ENCODE results near the gene GPATCH4.

DNA sequence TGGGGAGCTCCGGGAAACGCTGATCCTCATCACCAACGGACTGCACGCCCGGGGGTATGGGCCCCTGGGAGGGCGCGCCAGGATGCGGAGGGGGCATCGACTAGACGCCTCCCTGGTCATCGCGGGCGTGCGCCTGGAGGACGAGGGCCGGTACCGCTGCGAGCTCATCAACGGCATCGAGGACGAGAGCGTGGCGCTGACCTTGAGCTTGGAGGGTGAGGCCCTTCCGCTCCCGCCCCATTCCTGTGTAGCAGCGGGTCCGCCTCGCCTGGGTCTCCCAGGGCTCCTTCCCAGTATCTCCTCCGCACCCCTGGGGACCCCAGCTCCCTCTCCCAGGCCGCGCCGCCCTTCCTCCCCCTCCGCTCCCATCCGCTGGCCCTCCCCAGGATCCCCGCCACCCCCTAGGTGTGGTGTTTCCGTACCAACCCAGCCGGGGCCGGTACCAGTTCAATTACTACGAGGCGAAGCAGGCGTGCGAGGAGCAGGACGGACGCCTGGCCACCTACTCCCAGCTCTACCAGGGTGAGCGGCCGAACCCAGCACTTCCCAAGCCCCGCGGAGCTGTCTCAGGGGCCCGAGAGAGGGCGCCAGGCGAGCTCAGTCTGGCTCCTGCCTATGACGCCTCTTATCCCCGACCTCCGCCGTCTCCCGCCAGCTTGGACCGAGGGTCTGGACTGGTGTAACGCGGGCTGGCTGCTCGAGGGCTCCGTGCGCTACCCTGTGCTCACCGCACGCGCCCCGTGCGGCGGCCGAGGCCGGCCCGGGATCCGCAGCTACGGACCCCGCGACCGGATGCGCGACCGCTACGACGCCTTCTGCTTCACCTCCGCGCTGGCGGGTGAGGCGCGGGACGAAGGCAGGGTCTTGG is 22.9 kb upstream of the GPATCH4 start:
- TF ChIP-seq, protein P1, sequence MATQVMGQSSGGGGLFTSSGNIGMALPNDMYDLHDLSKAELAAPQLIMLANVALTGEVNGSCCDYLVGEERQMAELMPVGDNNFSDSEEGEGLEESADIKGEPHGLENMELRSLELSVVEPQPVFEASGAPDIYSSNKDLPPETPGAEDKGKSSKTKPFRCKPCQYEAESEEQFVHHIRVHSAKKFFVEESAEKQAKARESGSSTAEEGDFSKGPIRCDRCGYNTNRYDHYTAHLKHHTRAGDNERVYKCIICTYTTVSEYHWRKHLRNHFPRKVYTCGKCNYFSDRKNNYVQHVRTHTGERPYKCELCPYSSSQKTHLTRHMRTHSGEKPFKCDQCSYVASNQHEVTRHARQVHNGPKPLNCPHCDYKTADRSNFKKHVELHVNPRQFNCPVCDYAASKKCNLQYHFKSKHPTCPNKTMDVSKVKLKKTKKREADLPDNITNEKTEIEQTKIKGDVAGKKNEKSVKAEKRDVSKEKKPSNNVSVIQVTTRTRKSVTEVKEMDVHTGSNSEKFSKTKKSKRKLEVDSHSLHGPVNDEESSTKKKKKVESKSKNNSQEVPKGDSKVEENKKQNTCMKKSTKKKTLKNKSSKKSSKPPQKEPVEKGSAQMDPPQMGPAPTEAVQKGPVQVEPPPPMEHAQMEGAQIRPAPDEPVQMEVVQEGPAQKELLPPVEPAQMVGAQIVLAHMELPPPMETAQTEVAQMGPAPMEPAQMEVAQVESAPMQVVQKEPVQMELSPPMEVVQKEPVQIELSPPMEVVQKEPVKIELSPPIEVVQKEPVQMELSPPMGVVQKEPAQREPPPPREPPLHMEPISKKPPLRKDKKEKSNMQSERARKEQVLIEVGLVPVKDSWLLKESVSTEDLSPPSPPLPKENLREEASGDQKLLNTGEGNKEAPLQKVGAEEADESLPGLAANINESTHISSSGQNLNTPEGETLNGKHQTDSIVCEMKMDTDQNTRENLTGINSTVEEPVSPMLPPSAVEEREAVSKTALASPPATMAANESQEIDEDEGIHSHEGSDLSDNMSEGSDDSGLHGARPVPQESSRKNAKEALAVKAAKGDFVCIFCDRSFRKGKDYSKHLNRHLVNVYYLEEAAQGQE (IDR thresholded peaks at IDR 0.05; ENCODE audit: insufficient read depth in 1 of 2, low read depth in 2 of 2, low read length in 1 of 2): no peak
- TF ChIP-seq, protein P2, sequence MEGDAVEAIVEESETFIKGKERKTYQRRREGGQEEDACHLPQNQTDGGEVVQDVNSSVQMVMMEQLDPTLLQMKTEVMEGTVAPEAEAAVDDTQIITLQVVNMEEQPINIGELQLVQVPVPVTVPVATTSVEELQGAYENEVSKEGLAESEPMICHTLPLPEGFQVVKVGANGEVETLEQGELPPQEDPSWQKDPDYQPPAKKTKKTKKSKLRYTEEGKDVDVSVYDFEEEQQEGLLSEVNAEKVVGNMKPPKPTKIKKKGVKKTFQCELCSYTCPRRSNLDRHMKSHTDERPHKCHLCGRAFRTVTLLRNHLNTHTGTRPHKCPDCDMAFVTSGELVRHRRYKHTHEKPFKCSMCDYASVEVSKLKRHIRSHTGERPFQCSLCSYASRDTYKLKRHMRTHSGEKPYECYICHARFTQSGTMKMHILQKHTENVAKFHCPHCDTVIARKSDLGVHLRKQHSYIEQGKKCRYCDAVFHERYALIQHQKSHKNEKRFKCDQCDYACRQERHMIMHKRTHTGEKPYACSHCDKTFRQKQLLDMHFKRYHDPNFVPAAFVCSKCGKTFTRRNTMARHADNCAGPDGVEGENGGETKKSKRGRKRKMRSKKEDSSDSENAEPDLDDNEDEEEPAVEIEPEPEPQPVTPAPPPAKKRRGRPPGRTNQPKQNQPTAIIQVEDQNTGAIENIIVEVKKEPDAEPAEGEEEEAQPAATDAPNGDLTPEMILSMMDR (IDR thresholded peaks at IDR 0.05): peak; percentile 85
- no peak for TF ChIP-seq TCF7L2 (IDR thresholded peaks at IDR 0.05; ENCODE audit: low read depth, low read length)
- TF ChIP-seq POLR2AphosphoS5 (IDR thresholded peaks at IDR 0.05; ENCODE audit: low read depth, low read length): no peak
- TF ChIP-seq SIN3A (IDR thresholded peaks at IDR 0.05; ENCODE audit: borderline replicate concordance, insufficient read depth, low read depth, low read length): no peak

All from Panc1 (cell line).